ENCODE data around the gene PDCD1LG2. TPM values are rescaled to one million over a fixed set of nuclear protein-coding genes. Genes with fewer than 3 reads are reported as not detected.

The PDCD1LG2 gene
- total RNA-seq, 1 experiment from 2014 or later = not detected

GRCh38 chr9:5483306-5483705 lies 27.0 kb upstream of the PDCD1LG2 start:
- H3K14ac ChIP-seq (ENCODE audit: insufficient read depth, low read length) = no peak overlapping the region
- H3K4me1 Mint-ChIP-seq = peaks cover 6 to 7% of the 10 kb centered on the region in 2 experiments
- no CpG with 5 or more reads among the region's 2 CpGs for WGBS (ENCODE audit: extremely low coverage, insufficient read length, low lambda C conversion rate)

More at GRCh38 chr9:5483306-5483705, 27.0 kb upstream of the PDCD1LG2 start:
- no peaks in the 10 kb centered on the region for H3K79me1 ChIP-seq (ENCODE audit: insufficient read depth, low read depth, low read length, poor library complexity, severe bottlenecking)
- no peaks in the 10 kb centered on the region for H3K9me3 ChIP-seq (ENCODE audit: control insufficient read depth, low read depth, low read length)
- H3T11ph ChIP-seq (ENCODE audit: low read length) = no peak overlapping the region
- H3K36me3 Mint-ChIP-seq (ENCODE audit: insufficient read depth in 1 of 3, low read depth in 3 of 3) = peaks cover 0 to 4% (median under 1%) of the 10 kb centered on the region in 3 experiments; a peak in 2 of 7 replicates
- no peak overlapping the region for H4K5ac ChIP-seq (ENCODE audit: insufficient read length, low read depth, low read length)
- H4K8ac ChIP-seq (replicated peaks; ENCODE audit: insufficient read length, low read depth, low read length) = no peak overlapping the region
- no peak for TF ChIP-seq CTCF (conservative IDR thresholded peaks at IDR 0.05)
- no peak overlapping the region for H2BK20ac ChIP-seq (ENCODE audit: low read depth, low read length, poor library complexity, severe bottlenecking)
- no peak overlapping the region for H3K27ac ChIP-seq (ENCODE audit: insufficient read length, low read depth, low read length)
- no peak overlapping the region for H3K4me2 ChIP-seq (ENCODE audit: insufficient read depth, insufficient read length, low read length)
- H3K9ac ChIP-seq (ENCODE audit: extremely low read depth, insufficient read length, low read length) = no peak overlapping the region
- no peak overlapping the region for H3K56ac ChIP-seq (ENCODE audit: insufficient read length, low read depth, low read length)
- no peaks in the 10 kb centered on the region for H4K20me1 ChIP-seq (ENCODE audit: control insufficient read depth, insufficient read depth, insufficient read length)
- H3K27me3 ChIP-seq (ENCODE audit: insufficient read depth, low read length) = no peaks in the 10 kb centered on the region
- no peak for DNase-seq
- H3K27ac Mint-ChIP-seq = no peak overlapping the region
- no peak overlapping the region for H3K23ac ChIP-seq (ENCODE audit: insufficient read length, low read depth, low read length)
- H2AK5ac ChIP-seq (ENCODE audit: insufficient read length, low read length) = no peak overlapping the region
- no peaks in the 10 kb centered on the region for H3K79me2 ChIP-seq (ENCODE audit: insufficient read depth, low read length)
- H3K4ac ChIP-seq (ENCODE audit: low read depth, low read length) = no peak overlapping the region
- H3K27me3 Mint-ChIP-seq (ENCODE audit: low read depth) = 0 out of 2 replicates have a peak, but pooled peaks cover 1% of the 10 kb centered on the region
- peaks cover 0 to 4% of the 10 kb centered on the region in 2 experiments; a peak in 2 of 5 replicates for H3K9me3 Mint-ChIP-seq
- H2BK5ac ChIP-seq (ENCODE audit: insufficient read length, low read length) = no peak overlapping the region
- H3K18ac ChIP-seq (ENCODE audit: insufficient read length, low read depth, low read length) = no peak overlapping the region
- no peaks in the 10 kb centered on the region for H3K23me2 ChIP-seq (ENCODE audit: insufficient read length, low read depth, low read length, poor library complexity, severe bottlenecking)
- H2BK12ac ChIP-seq (ENCODE audit: insufficient read length, low read depth, low read length) = no peak overlapping the region
- no peak overlapping the region for H2BK120ac ChIP-seq (ENCODE audit: low read depth, low read length, poor library complexity, severe bottlenecking)
- no peak overlapping the region for H4K91ac ChIP-seq (ENCODE audit: insufficient read length, low read depth, low read length)
- no peaks in the 10 kb centered on the region for H3K4me1 ChIP-seq (ENCODE audit: insufficient read depth, low read length)
- H2AFZ ChIP-seq (ENCODE audit: low read length) = no peak overlapping the region
- H3K4me3 Mint-ChIP-seq = no peak overlapping the region
- H2BK15ac ChIP-seq (ENCODE audit: low read depth, low read length) = no peak overlapping the region
